Measurements from ENCODE around the gene PLCD4. TPM values are rescaled to one million over a fixed set of nuclear protein-coding genes. Genes with fewer than 3 reads are reported as not detected.
A peak's percentile ranks its signal among the peaks of the same experiment; 100 is the strongest.

Gene PLCD4
- polyA plus RNA-seq (2013, experiment 1 of 2): 0.45 TPM
- 0.70 TPM for polyA plus RNA-seq (2013, experiment 2 of 2)

DNA sequence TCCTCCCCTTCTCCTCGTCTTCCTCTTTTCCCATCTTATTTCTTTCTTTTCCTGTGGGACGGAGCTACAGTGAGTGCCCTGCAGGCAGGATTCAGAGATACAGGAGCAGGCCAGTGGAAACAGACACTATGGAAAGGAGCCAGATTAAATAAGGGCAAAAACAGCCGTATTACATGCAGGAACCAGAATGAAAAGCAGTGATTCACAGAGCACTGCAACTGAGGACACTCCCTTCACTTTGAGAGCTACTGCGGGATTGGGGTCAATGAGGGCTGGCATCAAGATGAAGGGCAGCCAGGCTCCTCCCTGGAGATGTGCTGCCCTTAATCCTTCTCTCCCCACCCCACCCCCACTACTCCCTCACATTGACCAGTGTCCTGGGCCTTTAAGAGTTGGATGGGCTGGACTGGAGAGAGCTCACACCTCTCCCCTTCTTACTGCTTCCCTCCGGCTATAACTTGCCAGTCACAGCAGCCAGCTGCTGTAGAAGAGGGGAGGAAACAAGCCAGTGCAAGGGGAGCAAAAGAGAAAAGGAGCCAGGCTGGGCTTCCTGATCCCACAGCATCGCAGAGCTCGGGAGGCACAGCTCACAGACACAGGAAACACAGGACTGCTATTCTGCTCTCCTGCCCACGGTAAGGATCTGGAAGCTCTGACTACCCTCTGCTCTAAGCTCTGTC, at the start of gene PLCD4:
TSS of gene PLCD4 (plus strand) at position 464 of the 680 bp plus-strand sequence. CDS start 7,841 bp downstream, outside the sequence.
- Histone ChIP-seq H3K27ac (ENCODE audit: low read depth, low read length) (no peak within 1 kb of the TSS), H3K36me3 (ENCODE audit: insufficient read depth, low read length) (no peaks in the 10 kb centered on the region), H3K4me3 (ENCODE audit: low read length) (peak within 1 kb of the TSS; percentile 18; the same call in 1 of the 2 replicates), H3K9ac (ENCODE audit: low read depth, low read length) (no peak within 1 kb of the TSS), H3K4me1 (ENCODE audit: insufficient read depth, low read length) (peaks cover 15% of the 10 kb centered on the region), H3K9me3 (ENCODE audit: insufficient read depth, low read depth, low read length) (no peaks in the 10 kb centered on the region), H3K27me3 (ENCODE audit: insufficient read depth, low read length) (no peaks in the 10 kb centered on the region)
- WGBS: 55% methylated on average over 8 of the region's 8 CpGs

DNA sequence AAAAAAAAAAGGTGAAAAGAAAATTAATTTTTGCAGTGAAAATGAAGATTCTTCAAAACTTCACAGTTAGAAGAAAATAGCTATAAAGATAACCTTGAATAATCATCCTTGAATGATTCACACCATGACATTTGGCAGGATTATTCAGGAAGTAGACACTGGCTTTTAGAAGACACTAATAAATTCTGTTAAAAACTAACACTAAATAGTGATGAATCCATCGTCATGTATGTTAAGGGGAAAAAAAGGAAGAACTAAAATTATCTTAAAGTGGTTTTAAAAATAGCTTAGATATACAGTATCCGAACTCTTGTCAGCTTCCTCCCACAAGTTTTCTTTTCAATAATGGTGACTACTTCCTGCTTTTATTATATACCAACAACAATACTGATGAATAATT, 49.8 kb upstream of the PLCD4 start:
- H3K36me3 ChIP-seq (ENCODE audit: insufficient read depth, low read length): peaks cover 75% of the 10 kb centered on the region
- H3K4me1 ChIP-seq (ENCODE audit: insufficient read depth, low read length): peaks cover 17% of the 10 kb centered on the region
- no peak overlapping the region for H3K9ac ChIP-seq (ENCODE audit: low read depth, low read length)
- no CpG with 5 or more reads among the region's 2 CpGs for WGBS
- H3K4me3 ChIP-seq (ENCODE audit: low read length): no peak overlapping the region
- H3K27ac ChIP-seq (ENCODE audit: low read depth, low read length): no peak overlapping the region
- no peaks in the 10 kb centered on the region for H3K9me3 ChIP-seq (ENCODE audit: insufficient read depth, low read depth, low read length)
- no peaks in the 10 kb centered on the region for H3K27me3 ChIP-seq (ENCODE audit: insufficient read depth, low read length)

- Histone ChIP-seq H3K36me3 (ENCODE audit: insufficient read depth, low read length) (peaks cover 72% of the 10 kb centered on the region), H3K4me3 (ENCODE audit: low read length) (no peak overlapping the region), H3K9me3 (ENCODE audit: insufficient read depth, low read depth, low read length) (no peaks in the 10 kb centered on the region), H3K27me3 (ENCODE audit: insufficient read depth, low read length) (no peaks in the 10 kb centered on the region), H3K27ac (ENCODE audit: low read depth, low read length) (no peak overlapping the region), H3K4me1 (ENCODE audit: insufficient read depth, low read length) (peaks cover 17% of the 10 kb centered on the region), H3K9ac (ENCODE audit: low read depth, low read length) (no peak overlapping the region)
- WGBS: 92% methylated on average over 3 of the region's 3 CpGs
Measured at GRCh38 chr2:218558986-218559385, 48.7 kb upstream of the PLCD4 start.

- no peaks in the 10 kb centered on the region for H3K9me3 ChIP-seq (ENCODE audit: insufficient read depth, low read depth, low read length)
- WGBS: 97% methylated on average over 1 of the region's 1 CpG
- H3K27ac ChIP-seq (ENCODE audit: low read depth, low read length): no peak overlapping the region
- peaks cover 70% of the 10 kb centered on the region for H3K36me3 ChIP-seq (ENCODE audit: insufficient read depth, low read length)
- no peaks in the 10 kb centered on the region for H3K27me3 ChIP-seq (ENCODE audit: insufficient read depth, low read length)
- H3K4me1 ChIP-seq (ENCODE audit: insufficient read depth, low read length): 0 out of 2 replicates have a peak, but pooled peaks cover 4% of the 10 kb centered on the region
- no peak overlapping the region for H3K4me3 ChIP-seq (ENCODE audit: low read length)
- H3K9ac ChIP-seq (ENCODE audit: low read depth, low read length): no peak overlapping the region
Measured at GRCh38 chr2:218564056-218564455, 43.6 kb upstream of the PLCD4 start.

DNA sequence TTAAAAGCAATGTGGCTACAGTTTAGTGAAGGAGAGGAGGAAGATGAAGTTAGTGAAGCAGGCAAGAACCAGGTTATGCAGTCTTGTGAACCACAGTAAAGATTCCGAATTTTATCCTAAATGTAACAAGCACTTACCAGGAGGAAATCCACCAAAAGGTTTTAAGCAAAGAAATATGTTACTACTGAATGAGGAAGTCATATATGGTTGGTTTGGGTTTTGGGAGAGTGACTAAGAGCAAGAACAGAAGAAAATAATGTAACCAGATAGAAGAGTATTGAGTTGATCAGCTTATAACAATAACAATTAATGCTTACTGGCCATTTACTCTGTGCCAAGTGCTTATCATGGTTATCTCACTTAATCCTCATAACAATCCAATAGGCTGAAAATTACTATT, 41.4 kb upstream of the PLCD4 start:
- no peak overlapping the region for H3K9ac ChIP-seq (ENCODE audit: low read depth, low read length)
- H3K9me3 ChIP-seq (ENCODE audit: insufficient read depth, low read depth, low read length): no peaks in the 10 kb centered on the region
- H3K4me3 ChIP-seq (ENCODE audit: low read length): peak overlapping the region; percentile 87; the same call in 1 of the 2 replicates
- H3K36me3 ChIP-seq (ENCODE audit: insufficient read depth, low read length): peaks cover 61% of the 10 kb centered on the region
- 100% methylated on average over 1 of the region's 1 CpG for WGBS
- H3K27me3 ChIP-seq (ENCODE audit: insufficient read depth, low read length): no peaks in the 10 kb centered on the region
- no peak overlapping the region for H3K27ac ChIP-seq (ENCODE audit: low read depth, low read length)
- H3K4me1 ChIP-seq (ENCODE audit: insufficient read depth, low read length): peaks cover 17% of the 10 kb centered on the region

- Histone ChIP-seq H3K9ac (ENCODE audit: low read depth, low read length) (peak overlapping the region; percentile 91), H3K4me1 (ENCODE audit: insufficient read depth, low read length) (peaks cover 17% of the 10 kb centered on the region), H3K4me3 (ENCODE audit: low read length) (peak overlapping the region; percentile 87), H3K36me3 (ENCODE audit: insufficient read depth, low read length) (peaks cover 56% of the 10 kb centered on the region), H3K9me3 (ENCODE audit: insufficient read depth, low read depth, low read length) (no peaks in the 10 kb centered on the region), H3K27me3 (ENCODE audit: insufficient read depth, low read length) (no peaks in the 10 kb centered on the region), H3K27ac (ENCODE audit: low read depth, low read length) (peak overlapping the region; percentile 89)
- WGBS: under 1% methylated on average over 19 of the region's 19 CpGs
Measured at GRCh38 chr2:218567797-218568189, 39.9 kb upstream of the PLCD4 start.

DNA sequence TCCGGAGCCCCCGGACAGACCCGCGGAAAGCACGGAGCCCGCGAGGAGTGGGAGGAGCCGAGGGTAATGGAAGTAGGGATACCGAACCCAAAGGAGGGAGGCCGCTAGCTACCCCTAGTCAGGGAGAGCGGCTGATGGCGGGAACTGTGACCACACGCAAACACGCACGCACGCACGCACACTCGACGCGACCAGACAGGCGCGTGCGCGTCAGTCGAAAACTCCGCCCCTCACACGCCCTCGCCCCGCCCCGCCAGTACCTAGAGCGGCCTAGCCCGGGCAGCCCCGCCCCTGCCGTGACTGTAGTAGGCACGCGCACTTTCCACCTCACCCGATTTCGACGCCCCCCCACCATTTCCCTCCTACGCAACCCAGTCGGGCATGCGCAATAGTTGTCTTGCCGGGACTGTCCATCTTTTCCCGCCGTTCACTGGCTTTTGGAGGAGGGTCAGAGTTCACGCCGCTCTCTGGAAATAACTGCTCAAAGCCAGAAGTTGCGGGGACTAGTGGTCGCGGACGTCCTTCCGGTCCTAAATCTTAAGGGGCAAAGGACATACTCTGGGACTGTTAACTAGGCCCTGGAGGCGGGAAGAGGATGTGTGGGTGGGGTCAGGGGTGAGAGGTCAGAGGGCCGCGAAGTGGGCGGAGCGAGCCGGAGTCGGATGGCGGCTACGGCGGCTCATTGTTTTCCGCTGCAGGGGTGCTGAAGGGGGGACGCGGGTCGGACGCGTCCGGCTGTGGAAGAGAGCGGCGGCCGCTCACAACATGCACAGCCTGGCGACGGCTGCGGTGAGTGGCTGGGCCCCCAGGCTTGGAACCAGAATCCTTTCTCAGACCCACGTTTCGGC, 39.3 kb upstream of the PLCD4 start, which contains the start of the genes CNOT9 and USP37:
TSS of gene CNOT9 (plus strand) at position 650 of the 848 bp plus-strand sequence. CDS start at position 766, 116 bp downstream.
TSS of gene USP37 (minus strand) at position 162 of the 848 bp plus-strand sequence. CDS start 9,698 bp downstream, outside the sequence.
- Histone ChIP-seq H3K36me3 (ENCODE audit: insufficient read depth, low read length) (peaks cover 58% of the 10 kb centered on the region), H3K9me3 (ENCODE audit: insufficient read depth, low read depth, low read length) (no peaks in the 10 kb centered on the region), H3K4me3 (ENCODE audit: low read length) (peak within 1 kb of the TSS; percentile 87), H3K9ac (ENCODE audit: low read depth, low read length) (peak within 1 kb of the TSS; percentile 98), H3K4me1 (ENCODE audit: insufficient read depth, low read length) (peaks cover 17% of the 10 kb centered on the region), H3K27me3 (ENCODE audit: insufficient read depth, low read length) (no peaks in the 10 kb centered on the region), H3K27ac (ENCODE audit: low read depth, low read length) (peak within 1 kb of the TSS; percentile 96)
- under 1% methylated on average over 77 of the region's 77 CpGs for WGBS

GRCh38 chr2:218569038-218569431, 38.7 kb upstream of the PLCD4 start:
- Histone ChIP-seq H3K4me1 (ENCODE audit: insufficient read depth, low read length) (peaks cover 17% of the 10 kb centered on the region), H3K27ac (ENCODE audit: low read depth, low read length) (peak overlapping the region; percentile 96), H3K4me3 (ENCODE audit: low read length) (peak overlapping the region; percentile 87), H3K9ac (ENCODE audit: low read depth, low read length) (peak overlapping the region; percentile 98), H3K27me3 (ENCODE audit: insufficient read depth, low read length) (no peaks in the 10 kb centered on the region), H3K36me3 (ENCODE audit: insufficient read depth, low read length) (peaks cover 61% of the 10 kb centered on the region), H3K9me3 (ENCODE audit: insufficient read depth, low read depth, low read length) (no peaks in the 10 kb centered on the region)
- under 1% methylated on average over 31 of the region's 31 CpGs for WGBS

DNA sequence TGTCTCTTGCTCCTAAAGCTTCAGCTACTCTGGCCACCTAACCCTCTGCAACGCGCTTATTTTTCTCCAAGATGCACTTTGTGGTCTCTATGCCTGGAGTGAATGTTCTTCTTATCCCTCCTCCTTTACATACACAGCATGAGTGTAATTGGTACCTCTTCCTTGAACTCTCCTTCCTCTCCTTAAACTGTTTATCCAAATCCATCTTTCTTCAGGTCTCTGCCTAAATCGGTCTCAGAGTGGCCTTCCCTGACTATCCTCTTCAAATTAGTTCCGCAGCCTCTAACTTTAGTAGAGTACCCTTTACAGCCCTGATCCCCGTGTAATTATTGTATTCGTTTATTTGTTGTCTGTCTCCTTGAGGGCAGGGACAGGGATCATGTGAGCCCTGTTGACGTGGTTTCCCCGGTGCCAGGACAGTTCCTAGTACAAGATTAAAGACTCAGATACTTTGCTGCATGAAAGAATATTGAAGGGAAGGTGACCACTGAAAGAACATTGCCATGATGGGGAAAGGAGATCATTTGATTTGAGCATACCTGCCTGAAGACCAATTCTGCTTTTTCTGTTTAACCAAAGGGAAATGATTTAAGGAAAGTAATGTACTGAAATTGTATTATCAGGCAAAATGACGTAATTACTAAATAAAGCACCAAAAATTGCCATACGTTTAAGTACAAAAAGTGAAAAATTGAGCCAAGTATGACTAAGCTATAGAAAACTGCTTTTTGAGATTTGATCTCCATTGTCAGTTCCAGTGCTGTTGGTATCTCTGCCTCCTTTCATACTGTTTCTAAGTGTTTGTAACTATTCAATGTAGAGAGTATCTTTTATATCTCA, 37.8 kb upstream of the PLCD4 start:
- peaks cover 61% of the 10 kb centered on the region for H3K36me3 ChIP-seq (ENCODE audit: insufficient read depth, low read length)
- no peaks in the 10 kb centered on the region for H3K9me3 ChIP-seq (ENCODE audit: insufficient read depth, low read depth, low read length)
- H3K4me3 ChIP-seq (ENCODE audit: low read length): peak overlapping the region; percentile 87
- no peaks in the 10 kb centered on the region for H3K27me3 ChIP-seq (ENCODE audit: insufficient read depth, low read length)
- peaks cover 17% of the 10 kb centered on the region for H3K4me1 ChIP-seq (ENCODE audit: insufficient read depth, low read length)
- H3K9ac ChIP-seq (ENCODE audit: low read depth, low read length): peak overlapping the region; percentile 98
- peak overlapping the region; percentile 96 for H3K27ac ChIP-seq (ENCODE audit: low read depth, low read length)
- 15% methylated on average over 10 of the region's 10 CpGs for WGBS

DNA sequence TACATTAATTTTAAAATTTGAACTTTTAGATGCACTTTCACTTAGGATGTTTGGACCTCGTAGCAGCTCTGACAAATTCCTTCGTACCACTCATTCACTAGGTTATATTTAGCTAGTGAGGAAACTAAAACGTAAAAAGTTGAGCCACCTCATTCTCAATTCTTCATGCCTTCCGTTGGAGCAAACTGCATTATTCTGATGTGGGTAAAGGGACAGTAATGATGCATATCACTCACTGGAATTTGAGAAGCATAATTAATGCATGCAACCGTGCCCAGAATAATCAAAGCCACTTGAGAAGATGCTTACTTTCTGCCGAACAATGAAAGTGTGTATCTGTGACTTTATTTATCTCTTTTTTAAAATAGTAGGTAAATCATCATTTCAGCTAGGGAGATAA, 36.8 kb upstream of the PLCD4 start:
- Histone ChIP-seq H3K9ac (ENCODE audit: low read depth, low read length) (peak overlapping the region; percentile 98; the same call in 1 of the 2 replicates), H3K27ac (ENCODE audit: low read depth, low read length) (no peak overlapping the region), H3K27me3 (ENCODE audit: insufficient read depth, low read length) (no peaks in the 10 kb centered on the region), H3K9me3 (ENCODE audit: insufficient read depth, low read depth, low read length) (no peaks in the 10 kb centered on the region), H3K4me3 (ENCODE audit: low read length) (peak overlapping the region; percentile 87), H3K36me3 (ENCODE audit: insufficient read depth, low read length) (peaks cover 61% of the 10 kb centered on the region), H3K4me1 (ENCODE audit: insufficient read depth, low read length) (peaks cover 17% of the 10 kb centered on the region)
- WGBS: 86% methylated on average over 5 of the region's 6 CpGs
